B cell (primary cell): ENCODE results near the gene WDR27. TPM values are rescaled to one million over a fixed set of nuclear protein-coding genes. Genes with fewer than 3 reads are reported as not detected.

Experiments used
- ATAC-seq: fragments of 200-7000 bp; cut with Tn5 transposase; one replicate; pipeline ENCODE4 v1.10.0; 2021; ENCODE audit warnings: low read depth, mild to moderate bottlenecking, moderate number of reproducible peaks, moderate library complexity
- CTCF ChIA-PET: fragments of 350-600 bp; sonication (Branson Sonifier 250); formaldehyde crosslinking; loops from one replicate; lab custom pipeline; 2021; ENCODE audit warnings: antibody characterized with exemption, inconsistent platforms; lab: Charles Lee
- POLR2A ChIA-PET: fragments of 350-600 bp; sonication (Branson Sonifier 250); formaldehyde crosslinking; loops from one replicate; lab custom pipeline; 2021; ENCODE audit warnings: antibody characterized with exemption; lab: Charles Lee
- DNase-seq: peaks from one replicate; pipeline ENCODE4 v3.0.0; 2013
- H2AFZ ChIP-seq: 2 replicates; pipeline ENCODE4 v1.6.1; 2012; ENCODE audit warnings: mild to moderate bottlenecking, low read depth, low read length; ENCODE audit not compliant: insufficient read depth, poor library complexity, severe bottlenecking
- H3K27ac ChIP-seq, 2 donors: 1 replicate in 1 of 2; 2 replicates in 1 of 2; pipeline ENCODE4 v1.5.1; 2012 to 2013; ENCODE audit warnings: low read length in 2 of 2, mild to moderate bottlenecking in 2 of 2, moderate library complexity in 1 of 2
- H3K27me3 ChIP-seq, 4 experiments: fragments of 200-600 bp in 1 of 4; sonication (generic) in 1 of 4; replicated peaks in 1 of 4; 1 replicate in 2 of 4; 2 replicates in 2 of 4; pipeline versions ENCODE4 v1.6.1 to v1.7.0; 2013 to 2016; ENCODE audit warnings: low read length in 3 of 4, mild to moderate bottlenecking in 2 of 4, mixed read lengths in 1 of 4, moderate library complexity in 1 of 4; ENCODE audit not compliant: insufficient read depth in 4 of 4, control insufficient read depth in 3 of 4; ENCODE audit errors: control extremely low read depth in 1 of 4
- H3K36me3 ChIP-seq, 2 experiments: replicated peaks in 1 of 2; 1 replicate in 1 of 2; 2 replicates in 1 of 2; pipeline versions ENCODE4 v1.6.1 to v1.7.1; 2013; ENCODE audit warnings: low read length in 1 of 2; ENCODE audit not compliant: insufficient read depth in 2 of 2, control insufficient read depth in 1 of 2; ENCODE audit errors: control extremely low read depth in 1 of 2, extremely low read depth in 1 of 2
- H3K4me1 ChIP-seq, 2 donors: fragments of 200-600 bp in 1 of 2; sonication (generic) in 1 of 2; 1 replicate in 1 of 2; 2 replicates in 1 of 2; pipeline versions ENCODE4 v1.5.1 to v1.6.1; 2013 to 2017; ENCODE audit warnings: low read length in 2 of 2; ENCODE audit not compliant: control insufficient read depth in 2 of 2, insufficient read depth in 2 of 2
- H3K4me2 ChIP-seq: replicated peaks from 2 replicates; pipeline ENCODE3; 2012; ENCODE audit warnings: mild to moderate bottlenecking, low read depth, low read length; ENCODE audit not compliant: poor library complexity, severe bottlenecking
- H3K4me3 ChIP-seq, 5 experiments: fragments of 200-600 bp in 1 of 5; sonication (generic) in 1 of 5; 1 replicate in 3 of 5; 2 replicates in 2 of 5; pipeline versions ENCODE4 v1.5.1 to v1.7.0; 2011 to 2016; ENCODE audit warnings: low read length in 4 of 5, mild to moderate bottlenecking in 4 of 5, low read depth in 2 of 5, control low read depth in 1 of 5, moderate library complexity in 1 of 5; ENCODE audit not compliant: insufficient read depth in 1 of 5; ENCODE audit errors: control extremely low read depth in 1 of 5, extremely low read depth in 1 of 5
- H3K79me2 ChIP-seq: fragments of 200-600 bp; sonication (generic); one replicate; pipeline ENCODE4 v1.6.0; 2016; ENCODE audit warnings: low read length; ENCODE audit not compliant: control insufficient read depth, insufficient read depth
- H3K9ac ChIP-seq: fragments of 200-600 bp; sonication (generic); 2 replicates; pipeline ENCODE4 v1.6.1; 2017; ENCODE audit warnings: mild to moderate bottlenecking, low read length, moderate library complexity
- H3K9me3 ChIP-seq, 3 donors: one replicate each; pipeline versions ENCODE4 v1.6.1 to v1.7.1; 2013; ENCODE audit warnings: low read length in 2 of 3; ENCODE audit not compliant: control insufficient read depth in 2 of 3, insufficient read depth in 1 of 3; ENCODE audit errors: control extremely low read depth in 1 of 3
- H4K20me1 ChIP-seq: 2 replicates; pipeline ENCODE4 v1.6.0; 2012; ENCODE audit warnings: mild to moderate bottlenecking, low read length; ENCODE audit not compliant: insufficient read depth, control insufficient read depth, poor library complexity, severe bottlenecking
- H3K27ac Mint-ChIP-seq: one replicate; pipeline ENCODE4 v1.8.0; 2021; ENCODE audit warnings: mixed read lengths
- H3K27me3 Mint-ChIP-seq: one replicate; pipeline ENCODE4 v1.8.0; 2021; ENCODE audit warnings: mixed read lengths
- H3K4me1 Mint-ChIP-seq: one replicate; pipeline ENCODE4 v1.8.0; 2021; ENCODE audit warnings: mixed read lengths
- H3K4me3 Mint-ChIP-seq: one replicate; pipeline ENCODE4 v1.8.0; 2021; ENCODE audit warnings: mixed read lengths
- H3K9me3 Mint-ChIP-seq: one replicate; pipeline ENCODE4 v1.8.0; 2022; ENCODE audit warnings: mixed read lengths; ENCODE audit not compliant: insufficient read depth
- EZH2 ChIP-seq: IDR thresholded peaks from 2 replicates; pipeline ENCODE4 v1.6.1; 2012; ENCODE audit warnings: borderline replicate concordance, low read depth, mild to moderate bottlenecking, moderate library complexity, low read length; ENCODE audit not compliant: insufficient read depth, poor library complexity, severe bottlenecking
- WGBS: methylation state at CpG from one replicate; pipeline ENCODE4 v1.1.5; 2013; ENCODE audit warnings: missing lambda C conversion rate; ENCODE audit not compliant: insufficient coverage; 5-methylcytosine and 5-hydroxymethylcytosine counted together
- intact Hi-C: fragments of 100-400 bp; cut with micrococcal nuclease; formaldehyde crosslinking; loops from one replicate; pipeline ENCODE4 v1.10.0; 2022
- polyA plus RNA-seq: library from polyadenylated mRNA; depleted of rRNA; stranded (reverse); fragments of >200 nt; gene quantifications from 2 replicates; pipeline ENCODE4 v1.2.3, GENCODE V29; 2012
- total RNA-seq, 2 donors: library from RNA; stranded (reverse); fragments of 120-200 nt in 1 of 2; gene quantifications; 1 replicate in 1 of 2; 2 replicates in 1 of 2; pipeline versions ENCODE4 v1.2.3 to v1.2.4, GENCODE V29; 2013 to 2022
- TF ChIP-seq, protein P1 (sequence below): fragments of 200-600 bp; IDR thresholded peaks from one replicate; pipeline ENCODE4 v1.8.0; 2022; ENCODE audit warnings: antibody characterized with exemption, mild to moderate bottlenecking

Gene WDR27
- total and polyA plus RNA-seq, 2 donors (not counting 1 experiment from before 2014, with no cell fraction given): 64.3 to 86.3 TPM

DNA sequence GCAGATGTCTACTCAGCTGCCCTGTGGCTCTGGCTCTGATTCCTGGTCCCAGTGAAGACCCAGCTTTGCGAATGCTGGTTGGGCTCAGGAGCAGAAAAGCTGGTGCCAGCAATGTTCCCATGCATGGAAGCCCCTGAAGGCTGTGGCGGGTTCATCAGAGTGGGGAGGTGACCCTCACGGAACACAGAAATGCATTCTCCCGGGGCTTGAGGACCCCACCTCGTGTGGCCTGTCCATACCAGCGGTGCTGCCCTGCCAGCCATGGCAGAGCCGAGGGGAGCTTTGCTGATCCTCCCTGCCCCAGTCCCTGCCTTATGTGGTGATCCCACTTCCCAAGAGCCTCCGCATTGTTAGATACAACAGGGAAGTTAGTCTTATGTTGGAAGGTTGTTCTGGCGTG lies 290.5 kb downstream of the WDR27 start:
- ATAC-seq: no peak
- Mint-ChIP-seq H3K27ac (no peak overlapping the region), H3K4me3 (no peak overlapping the region), H3K9me3 (peaks cover 6% of the 10 kb centered on the region), H3K4me1 (peaks cover 3% of the 10 kb centered on the region), H3K27me3 (peaks cover 3% of the 10 kb centered on the region)
- Histone ChIP-seq H3K27me3 (peaks cover 0 to 3% (median 1%) of the 10 kb centered on the region in 4 experiments), H3K9ac (no peak overlapping the region), H3K79me2 (no peaks in the 10 kb centered on the region), H3K27ac (no peak overlapping the region), H2AFZ (no peak overlapping the region), H3K36me3 (no peaks in the 10 kb centered on the region), H3K4me1 (no peaks in the 10 kb centered on the region), H4K20me1 (no peaks in the 10 kb centered on the region), H3K4me2 (no peak overlapping the region), H3K4me3 (no peak overlapping the region), H3K9me3 (peaks cover 0 to 26% (median 13%) of the 10 kb centered on the region in 3 donors)
- 91% methylated on average over 8 of the region's 9 CpGs for WGBS
- DNase-seq: no peak
- intact Hi-C loops: no loop called here
- POLR2A ChIA-PET: no interaction called here
- no peak for TF ChIP-seq EZH2
- TF ChIP-seq, protein P1, sequence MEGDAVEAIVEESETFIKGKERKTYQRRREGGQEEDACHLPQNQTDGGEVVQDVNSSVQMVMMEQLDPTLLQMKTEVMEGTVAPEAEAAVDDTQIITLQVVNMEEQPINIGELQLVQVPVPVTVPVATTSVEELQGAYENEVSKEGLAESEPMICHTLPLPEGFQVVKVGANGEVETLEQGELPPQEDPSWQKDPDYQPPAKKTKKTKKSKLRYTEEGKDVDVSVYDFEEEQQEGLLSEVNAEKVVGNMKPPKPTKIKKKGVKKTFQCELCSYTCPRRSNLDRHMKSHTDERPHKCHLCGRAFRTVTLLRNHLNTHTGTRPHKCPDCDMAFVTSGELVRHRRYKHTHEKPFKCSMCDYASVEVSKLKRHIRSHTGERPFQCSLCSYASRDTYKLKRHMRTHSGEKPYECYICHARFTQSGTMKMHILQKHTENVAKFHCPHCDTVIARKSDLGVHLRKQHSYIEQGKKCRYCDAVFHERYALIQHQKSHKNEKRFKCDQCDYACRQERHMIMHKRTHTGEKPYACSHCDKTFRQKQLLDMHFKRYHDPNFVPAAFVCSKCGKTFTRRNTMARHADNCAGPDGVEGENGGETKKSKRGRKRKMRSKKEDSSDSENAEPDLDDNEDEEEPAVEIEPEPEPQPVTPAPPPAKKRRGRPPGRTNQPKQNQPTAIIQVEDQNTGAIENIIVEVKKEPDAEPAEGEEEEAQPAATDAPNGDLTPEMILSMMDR: no peak
- CTCF ChIA-PET: no interaction called here

DNA sequence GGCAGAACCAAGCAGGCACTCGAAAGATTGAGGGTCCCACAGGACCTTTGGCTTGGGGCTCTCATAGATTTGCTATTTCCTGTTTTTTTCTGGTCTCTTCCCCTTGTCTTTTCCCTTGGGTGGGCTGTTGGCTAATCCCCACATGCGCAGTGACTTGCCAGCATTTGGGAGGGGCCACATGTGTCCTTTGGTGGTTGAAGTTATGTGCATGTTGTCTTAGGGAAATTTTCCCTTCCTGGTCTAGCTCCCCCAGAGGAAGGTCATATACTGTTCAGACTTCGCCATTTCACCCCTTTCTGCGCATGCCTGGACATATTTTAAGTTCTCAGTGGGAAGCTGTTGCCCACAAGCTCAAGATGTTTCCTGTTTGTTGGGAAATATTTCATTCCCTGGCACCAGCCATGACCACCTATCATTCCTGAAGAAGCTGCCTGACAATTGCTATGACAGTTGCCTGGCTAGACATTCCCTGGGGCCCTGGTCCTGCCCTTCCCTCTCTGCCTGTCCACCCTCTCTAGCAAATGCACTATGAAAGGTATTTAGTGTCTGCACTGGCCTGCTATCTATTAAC lies 292.0 kb downstream of the WDR27 start:
- Histone ChIP-seq H3K27me3 (peaks cover 0 to 3% (median 1%) of the 10 kb centered on the region in 4 experiments), H3K4me1 (no peaks in the 10 kb centered on the region), H3K4me3 (no peak overlapping the region), H3K27ac (no peak overlapping the region), H3K4me2 (no peak overlapping the region), H2AFZ (no peak overlapping the region), H3K9ac (no peak overlapping the region), H4K20me1 (no peaks in the 10 kb centered on the region), H3K79me2 (no peaks in the 10 kb centered on the region), H3K36me3 (no peaks in the 10 kb centered on the region), H3K9me3 (peaks cover 0 to 26% (median 8%) of the 10 kb centered on the region in 3 donors)
- peaks cover 3% of the 10 kb centered on the region for H3K4me1 Mint-ChIP-seq
- H3K9me3 Mint-ChIP-seq: peaks cover 2% of the 10 kb centered on the region
- peaks cover 3% of the 10 kb centered on the region for H3K27me3 Mint-ChIP-seq
- no peak overlapping the region for H3K4me3 Mint-ChIP-seq
- ChIA-PET CTCF (no interaction called here), POLR2A (no interaction called here)
- intact Hi-C loops: no loop called here
- 8% methylated on average over 1 of the region's 4 CpGs for WGBS
- no peak for DNase-seq
- no peak for ATAC-seq
- no peak overlapping the region for H3K27ac Mint-ChIP-seq
- TF ChIP-seq, protein P1: no peak
- no peak for TF ChIP-seq EZH2
